Measurements from ENCODE around the gene DDX49.
A peak's percentile ranks its signal among the peaks of the same experiment; 100 is the strongest.
"Not testable (repeated sequence)": the region's sequence is repeated elsewhere in the genome, so short reads cannot be mapped to it uniquely, and the experiment has no call there.

DDX49 gene

DNA sequence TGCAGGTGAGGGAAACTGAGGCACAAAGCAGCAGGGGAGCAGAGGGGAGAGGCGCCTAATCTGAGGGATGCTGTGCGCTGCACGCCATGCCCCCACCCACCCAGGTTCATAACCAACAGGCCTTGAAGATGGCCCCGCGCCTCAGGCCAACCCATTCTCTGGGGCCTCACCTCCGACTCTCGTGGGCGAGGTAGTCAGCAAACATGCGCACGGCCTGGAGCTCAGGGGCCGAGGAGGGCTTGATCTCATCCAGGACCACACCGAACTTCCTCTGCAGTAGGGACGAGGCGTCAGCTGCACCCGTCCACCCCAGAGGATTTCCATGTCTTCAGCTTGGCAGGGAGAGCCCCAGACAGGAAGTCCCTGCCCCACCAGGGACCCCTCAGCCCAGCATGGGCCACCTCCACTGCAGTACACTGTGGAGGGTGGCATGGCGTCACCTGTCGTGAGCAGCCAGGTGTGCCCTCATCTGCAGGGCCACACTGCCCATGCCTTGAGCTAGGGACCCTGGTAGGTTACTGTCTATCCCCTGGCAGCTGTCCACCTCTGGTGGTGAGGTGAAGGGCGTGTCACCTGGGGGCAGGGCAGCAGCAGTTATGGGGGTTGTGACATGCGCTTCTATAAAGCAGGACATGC is 8.6 kb upstream of the DDX49 start:
- no peak for DNase-seq

DNA sequence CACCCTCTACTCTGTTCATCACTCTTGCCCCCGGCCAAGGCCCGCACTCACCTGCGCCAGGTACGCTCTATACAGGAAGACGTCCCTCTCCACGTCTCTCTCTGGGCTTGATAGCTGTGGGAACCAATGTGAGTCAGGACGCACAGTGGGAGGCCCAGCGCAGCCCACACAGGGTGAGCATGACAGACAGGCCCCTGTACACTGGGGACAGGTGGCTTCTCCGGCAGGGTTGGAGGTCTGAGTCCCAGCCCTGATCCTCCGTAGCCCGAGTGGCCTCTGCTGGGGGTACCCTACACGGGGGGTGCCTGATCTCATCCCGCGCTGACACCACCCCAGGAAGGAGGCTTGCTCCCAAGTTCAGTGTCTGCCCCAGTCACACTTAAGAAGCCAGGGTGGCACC is 6.6 kb upstream of the DDX49 start:
- DNase-seq, result no peak

DNA sequence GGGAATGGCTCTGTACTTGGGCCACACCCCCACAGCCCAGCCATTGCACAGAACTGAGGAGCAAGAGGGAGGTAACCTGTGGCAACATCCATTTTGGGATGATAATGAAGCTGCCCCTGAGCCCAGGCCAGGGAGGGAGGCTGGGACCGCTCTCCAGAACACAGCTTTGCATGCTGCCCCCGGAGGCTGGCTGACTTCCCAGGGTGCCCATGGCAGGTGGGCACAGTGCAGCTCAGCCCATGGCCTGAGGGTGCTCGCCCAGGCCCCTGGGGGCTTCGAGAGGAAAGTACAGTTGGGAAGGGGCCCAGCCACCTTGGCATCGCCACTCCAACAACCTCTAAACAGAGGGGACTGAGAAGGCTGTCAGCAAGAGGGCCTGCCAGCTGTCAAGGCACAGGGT is 6.0 kb upstream of the DDX49 start:
- DNase-seq, result no peak

DNA sequence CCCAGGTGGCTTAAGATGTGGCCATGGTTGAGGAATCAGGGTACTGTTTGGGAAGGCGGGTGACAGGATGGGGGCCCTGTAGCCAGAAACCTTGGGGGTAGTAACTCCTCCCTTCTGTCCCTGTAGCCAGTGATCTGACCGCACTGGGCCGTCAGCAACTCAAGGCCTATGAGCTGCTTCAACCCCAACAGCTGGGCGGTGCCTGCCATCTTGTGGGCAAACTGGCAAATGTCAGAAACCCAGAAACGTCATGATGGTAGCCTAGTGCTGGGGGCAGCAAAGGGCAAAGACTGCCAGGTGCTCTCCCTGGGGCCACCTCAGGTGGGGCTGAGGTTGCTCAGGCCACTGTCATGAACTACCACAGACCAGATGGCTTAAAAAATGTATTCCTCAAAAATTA is 3.9 kb upstream of the DDX49 start:
- peak in 2 of 6 experiments; percentile 3 to 11 for DNase-seq

DNA sequence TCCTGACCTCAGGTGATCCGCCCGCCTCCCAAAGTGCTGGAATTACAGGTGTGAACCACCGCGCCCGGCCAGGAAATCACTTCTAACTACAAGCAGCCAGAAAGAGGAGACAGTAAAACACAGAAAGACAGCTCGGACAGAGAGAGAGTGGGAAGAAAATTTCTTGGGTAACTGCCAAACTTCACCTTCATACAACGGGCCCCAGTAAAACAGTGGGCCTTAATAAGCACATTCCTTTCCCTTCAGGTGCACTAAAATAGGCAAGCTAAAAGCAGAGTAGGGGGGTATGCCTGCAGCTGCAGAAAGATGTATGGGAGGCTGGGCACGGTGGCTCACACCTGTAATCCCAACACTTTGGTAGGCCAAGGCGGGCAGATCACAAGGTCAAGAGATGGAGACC is 1.9 kb upstream of the DDX49 start:
- not testable (repeated sequence) for DNase-seq

DNA sequence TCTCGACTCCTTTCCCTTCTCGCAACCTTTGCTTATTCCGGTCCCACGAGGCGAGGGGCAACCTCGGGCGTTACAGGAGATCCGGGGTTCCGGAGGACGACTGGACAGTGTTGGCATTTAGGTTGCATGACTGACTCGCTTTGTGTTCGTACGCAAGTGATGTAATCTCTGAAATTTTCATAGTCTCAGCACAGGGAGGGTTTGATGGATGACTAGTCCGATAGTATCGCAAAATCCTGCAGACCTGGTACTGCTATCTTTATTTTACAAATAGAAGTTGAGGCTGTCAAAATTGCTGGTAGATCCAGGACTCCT is 342 bp downstream of the DDX49 start:
- DNase-seq, result no peak

DNA sequence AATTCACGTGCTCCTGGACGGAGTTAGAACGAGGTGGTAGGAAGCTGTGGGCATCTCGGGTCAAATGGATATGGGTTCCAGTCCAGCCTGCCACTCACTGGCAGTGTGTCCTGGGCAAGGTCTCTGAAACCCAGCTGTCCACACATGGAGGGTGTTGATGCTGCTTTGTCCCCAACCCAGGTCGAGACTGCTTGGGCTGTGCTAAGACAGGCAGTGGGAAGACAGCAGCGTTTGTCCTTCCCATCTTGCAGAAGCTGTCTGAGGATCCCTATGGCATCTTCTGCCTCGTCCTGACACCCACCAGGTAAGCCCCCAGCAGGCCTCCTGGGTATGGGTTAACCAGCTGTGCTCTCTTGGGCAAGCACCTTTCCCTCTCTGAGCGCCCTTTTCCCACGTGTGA is 885 bp downstream of the DDX49 start:
- DNase-seq, result no peak

DNA sequence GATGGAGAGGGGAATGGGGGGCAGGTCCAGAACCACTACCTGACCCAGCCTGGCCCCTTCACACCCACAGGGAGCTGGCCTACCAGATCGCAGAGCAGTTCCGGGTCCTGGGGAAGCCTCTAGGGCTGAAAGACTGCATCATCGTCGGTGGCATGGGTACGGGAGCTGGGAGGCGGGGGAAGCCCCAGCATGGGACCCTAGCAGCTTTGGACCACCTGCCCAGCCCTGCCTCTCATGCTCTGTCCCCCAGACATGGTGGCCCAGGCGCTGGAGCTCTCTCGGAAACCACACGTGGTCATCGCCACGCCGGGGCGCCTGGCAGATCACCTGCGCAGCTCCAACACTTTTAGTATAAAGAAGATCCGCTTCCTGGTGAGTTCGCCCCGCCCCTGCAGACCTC is 2.1 kb downstream of the DDX49 start:
- no peak for DNase-seq

DNA sequence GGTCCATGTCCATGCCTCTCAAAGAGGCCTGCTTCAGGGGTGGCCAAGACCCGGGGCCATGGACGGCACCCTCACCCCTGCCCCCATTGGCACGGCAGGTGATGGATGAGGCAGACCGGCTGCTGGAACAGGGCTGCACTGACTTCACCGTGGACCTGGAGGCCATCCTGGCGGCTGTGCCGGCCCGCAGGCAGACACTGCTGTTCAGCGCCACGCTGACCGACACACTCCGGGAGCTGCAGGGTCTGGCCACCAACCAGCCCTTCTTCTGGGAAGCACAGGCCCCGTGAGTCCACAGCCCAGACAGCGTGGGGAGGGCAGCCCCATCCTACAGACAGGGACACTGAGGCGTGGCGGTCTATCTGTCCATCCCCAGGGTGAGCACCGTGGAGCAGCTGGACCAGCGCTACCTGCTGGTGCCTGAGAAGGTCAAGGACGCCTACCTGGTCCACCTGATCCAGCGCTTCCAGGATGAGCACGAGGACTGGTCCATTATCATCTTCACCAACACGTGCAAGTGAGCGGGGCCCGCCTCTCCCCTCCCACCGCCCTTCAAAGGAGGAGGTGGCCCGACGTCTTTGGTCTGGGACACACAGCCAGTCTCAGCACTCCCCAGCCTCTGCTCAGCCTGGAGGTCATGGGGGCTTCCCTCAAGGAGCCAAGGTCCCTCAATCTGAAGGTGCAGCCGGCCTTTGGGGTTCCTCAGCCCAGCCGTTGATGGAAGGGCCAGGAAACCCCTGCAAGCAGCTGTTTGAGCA is 2.9 kb downstream of the DDX49 start:
- DNase-seq, result no peak

DNA sequence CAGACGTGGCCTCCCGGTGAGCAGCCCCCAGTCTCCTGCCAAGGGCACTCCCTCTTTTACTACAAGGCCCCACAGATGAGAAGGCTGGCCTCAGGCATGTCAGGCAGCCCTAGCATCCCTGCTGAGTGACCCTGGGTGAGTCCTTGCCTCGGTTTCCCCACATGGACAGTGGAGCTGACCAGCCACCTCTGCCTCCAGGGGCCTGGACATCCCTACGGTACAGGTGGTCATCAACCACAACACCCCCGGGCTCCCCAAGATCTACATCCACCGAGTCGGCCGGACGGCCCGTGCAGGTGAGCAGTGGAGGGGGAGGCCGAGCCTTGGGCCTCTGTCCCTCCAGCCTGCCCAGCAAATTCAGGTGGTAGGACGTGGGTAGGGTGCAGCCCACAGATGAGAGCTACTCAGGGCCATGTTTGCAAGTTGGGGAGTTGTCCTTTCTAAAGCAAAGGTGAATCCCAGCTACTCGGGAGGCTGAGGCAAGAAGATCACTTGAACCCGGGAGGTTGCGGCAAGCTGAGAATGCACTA is 5.2 kb downstream of the DDX49 start:
- no peak for DNase-seq

DNA sequence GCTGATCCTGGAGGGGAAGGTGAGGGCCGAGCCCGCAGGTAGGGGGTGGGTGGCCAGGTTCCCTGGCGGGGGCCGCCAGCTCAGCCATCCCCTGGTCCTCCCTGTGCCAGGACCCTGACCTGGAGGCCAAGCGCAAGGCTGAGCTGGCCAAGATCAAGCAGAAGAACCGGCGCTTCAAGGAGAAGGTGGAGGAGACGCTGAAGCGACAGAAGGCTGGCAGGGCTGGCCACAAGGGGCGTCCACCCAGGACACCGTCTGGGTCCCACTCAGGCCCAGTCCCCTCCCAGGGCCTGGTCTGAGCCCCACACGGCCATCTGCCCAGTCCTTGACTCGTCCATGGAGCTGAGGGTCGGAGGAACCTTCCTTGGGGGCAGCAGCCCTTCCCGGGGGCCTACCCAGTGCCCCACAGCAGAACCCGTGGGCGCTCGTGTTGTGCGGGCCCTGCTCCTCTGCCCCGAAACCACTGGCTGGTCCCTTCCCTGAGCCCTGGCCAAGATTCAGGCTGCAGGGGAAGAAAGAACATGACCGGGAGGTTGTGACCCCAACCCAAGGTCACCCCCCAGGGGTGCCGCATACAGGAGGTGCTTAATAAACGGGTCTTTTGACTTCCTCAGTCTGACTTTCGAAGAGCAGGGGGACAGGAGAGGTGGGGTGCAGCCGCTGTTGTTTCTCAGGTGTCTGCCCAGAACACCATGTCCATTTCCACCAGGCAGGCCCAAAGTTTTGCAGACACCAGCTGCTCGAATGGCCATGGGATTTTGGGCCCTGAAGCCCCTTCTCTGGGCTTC is 8.7 kb downstream of the DDX49 start:
- no peak for DNase-seq

DNA sequence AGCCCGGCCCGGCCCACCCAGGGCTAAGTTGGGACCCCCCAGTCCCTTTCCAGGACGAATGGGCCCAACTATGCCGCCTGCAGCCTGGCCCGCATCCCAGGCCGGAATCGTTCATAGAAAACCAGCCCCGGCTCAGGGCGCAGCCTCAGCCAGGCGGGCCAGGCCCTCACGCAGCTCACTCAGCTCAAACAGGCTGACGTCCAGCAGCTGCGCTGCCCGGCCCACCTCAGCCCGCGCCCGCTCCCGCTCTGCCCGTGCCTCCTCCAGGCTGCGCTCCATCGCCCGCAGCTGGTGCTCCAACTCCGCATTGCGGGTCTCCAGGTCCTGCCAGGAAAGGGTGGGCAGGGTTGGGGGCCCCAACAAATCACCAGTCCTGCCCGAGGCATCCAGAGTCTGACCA is 9.8 kb downstream of the DDX49 start:
- DNase-seq, result no peak

DNA sequence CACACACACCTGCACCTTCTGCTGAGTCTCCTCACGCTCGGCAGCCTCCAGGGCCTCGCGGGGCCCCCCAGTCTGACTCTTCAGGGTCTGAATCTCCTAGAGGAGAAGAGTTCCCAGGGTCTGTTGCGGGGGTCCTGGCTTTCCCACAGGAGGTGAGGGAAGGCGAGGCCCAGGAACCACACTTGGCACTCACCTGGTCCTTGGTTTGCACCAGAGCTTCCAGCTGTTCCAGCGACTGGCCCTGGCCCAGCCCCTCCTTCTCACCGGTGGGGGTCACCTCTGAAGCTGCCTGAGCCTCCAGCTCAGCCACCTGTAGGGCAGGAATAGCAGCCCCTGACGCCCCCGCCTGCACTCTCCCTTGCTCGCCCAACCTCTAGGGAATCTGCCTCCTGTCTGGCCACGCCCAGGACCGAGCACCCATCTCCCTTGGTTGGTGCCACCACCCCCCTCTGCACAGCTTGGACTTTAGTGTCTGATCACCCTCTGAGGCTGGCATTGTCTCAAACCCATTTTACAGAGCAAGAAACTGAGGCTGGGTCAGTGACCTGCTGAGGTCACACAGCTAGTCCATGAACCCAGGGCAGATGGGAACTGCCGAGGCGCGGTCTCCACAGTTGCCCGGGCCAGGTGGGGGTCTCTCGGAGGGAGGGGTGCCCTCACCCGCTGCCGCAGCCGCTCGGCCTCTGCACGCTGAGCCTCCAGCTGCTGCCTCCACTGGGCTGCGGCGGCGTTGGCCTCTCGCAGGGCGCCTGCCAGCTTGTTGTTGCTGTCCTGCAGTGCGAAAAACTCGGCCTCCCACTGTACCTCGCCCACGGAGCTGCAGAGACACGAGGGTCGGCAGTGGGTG is 12.0 kb downstream of the DDX49 start:
- no peak for DNase-seq

DNA sequence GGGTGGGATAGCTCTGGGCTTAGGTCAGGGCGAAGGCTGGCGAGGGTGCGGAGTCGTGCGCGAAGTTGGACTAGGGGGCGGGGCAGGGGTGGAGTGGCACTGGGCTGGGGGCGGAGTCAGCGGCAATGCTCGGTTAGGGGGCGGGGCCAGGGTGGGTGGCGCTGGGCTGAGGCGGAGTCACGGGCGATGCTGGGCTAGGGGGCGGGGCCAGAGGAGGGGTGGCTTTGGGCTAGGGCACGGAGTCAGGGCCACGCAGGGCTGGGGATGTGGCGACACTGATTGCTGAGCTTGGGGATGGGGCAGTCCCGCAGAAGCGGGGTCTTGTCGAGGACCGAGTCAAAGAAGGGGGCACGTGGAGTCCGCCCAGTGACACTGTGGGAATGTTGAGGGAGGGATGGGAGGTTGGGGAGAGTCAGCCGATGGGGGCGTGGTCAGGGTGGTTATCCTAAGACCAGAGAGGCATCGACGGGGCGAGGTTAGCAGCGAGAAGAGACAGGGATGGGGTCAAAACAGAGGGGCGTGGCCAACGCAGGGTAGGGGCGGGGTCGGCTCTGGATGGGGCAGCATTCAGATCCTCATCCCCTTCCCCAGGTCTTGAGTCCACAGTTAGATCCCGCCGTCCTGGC is 12.8 kb downstream of the DDX49 start:
- DNase-seq, result peak; percentile 59 to 89 (median 83)

DNA sequence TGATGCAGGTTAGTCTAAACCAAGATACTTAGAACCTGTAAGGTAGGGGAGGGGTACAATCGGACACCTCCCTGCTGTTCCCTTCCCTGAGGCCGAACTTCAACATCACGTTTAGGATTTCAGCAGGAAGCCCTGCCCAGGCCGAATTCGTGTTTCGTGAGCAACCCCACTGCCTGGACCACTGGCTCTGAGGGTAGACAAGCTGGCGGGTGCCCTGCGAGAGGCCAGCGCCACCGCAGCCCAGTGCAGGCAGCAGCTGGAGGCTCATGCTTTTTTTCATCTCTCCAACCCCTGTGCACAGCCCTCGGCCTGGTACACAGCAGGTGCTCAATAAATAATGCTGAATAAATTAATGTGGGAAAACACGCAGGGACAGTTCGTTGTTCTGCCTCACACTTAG is 13.8 kb downstream of the DDX49 start:
- no peak for DNase-seq

DNA sequence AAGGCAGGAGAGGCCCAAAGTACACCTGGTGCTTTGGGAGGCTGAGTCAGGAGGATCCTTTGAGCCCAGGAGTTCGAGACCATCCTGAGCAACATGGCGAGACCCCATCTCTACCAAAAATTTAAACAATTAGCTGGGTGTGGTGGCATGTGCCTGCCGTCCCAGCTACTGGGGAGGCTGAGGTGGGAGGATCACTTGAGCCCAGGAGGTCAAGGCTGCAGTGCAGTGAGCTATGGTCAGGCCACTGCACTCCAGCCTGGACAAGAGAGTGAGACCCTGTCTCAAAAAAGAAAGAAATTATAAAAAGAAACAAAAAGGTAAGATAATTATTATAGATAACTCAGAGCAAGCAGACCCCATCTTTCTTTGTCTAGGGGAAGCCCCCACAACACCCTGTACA is 19.6 kb downstream of the DDX49 start:
- no peak for DNase-seq

DNA sequence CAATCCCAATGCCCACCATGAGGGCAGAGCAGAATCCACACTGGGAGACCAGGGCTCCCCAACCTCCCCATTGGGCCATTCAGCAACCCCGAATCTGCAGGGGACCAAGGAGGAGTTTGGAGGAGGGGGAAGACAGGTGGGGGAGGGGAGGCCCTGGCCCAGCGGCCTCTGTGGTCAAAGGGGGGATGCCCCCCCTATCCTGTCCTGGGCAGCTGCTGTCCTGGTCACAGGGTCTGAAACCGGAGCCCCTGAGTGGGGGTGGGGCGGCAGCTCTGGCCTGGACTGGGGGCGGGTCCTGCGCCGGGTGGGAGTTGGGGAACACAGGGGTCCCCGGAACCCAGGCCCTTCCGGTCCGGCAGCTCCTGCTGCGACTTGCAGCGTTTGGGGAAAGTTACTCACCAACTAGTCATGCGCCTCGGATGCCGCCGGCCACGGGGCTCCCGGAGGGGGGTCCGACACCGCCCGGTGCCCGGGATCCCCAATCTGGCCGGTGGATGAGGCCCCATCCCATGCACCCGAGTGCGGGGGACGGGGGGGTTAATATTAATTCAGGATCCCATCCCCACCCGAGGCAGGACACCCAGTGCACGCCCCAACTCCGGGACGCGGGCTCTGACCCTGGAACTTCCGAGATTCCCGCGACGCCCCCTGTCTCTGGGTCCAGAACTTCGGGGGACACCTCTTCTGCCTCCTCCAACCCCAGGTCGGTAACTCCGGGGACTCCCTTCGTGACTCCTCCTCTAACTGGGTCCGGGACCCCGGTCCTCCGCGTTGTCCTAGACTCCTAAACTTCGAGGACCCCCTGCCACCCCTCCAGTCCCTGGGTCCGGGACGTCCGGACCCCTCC is 20.6 kb downstream of the DDX49 start:
- peak in 1 of 6 experiments; percentile 24 for DNase-seq

DNA sequence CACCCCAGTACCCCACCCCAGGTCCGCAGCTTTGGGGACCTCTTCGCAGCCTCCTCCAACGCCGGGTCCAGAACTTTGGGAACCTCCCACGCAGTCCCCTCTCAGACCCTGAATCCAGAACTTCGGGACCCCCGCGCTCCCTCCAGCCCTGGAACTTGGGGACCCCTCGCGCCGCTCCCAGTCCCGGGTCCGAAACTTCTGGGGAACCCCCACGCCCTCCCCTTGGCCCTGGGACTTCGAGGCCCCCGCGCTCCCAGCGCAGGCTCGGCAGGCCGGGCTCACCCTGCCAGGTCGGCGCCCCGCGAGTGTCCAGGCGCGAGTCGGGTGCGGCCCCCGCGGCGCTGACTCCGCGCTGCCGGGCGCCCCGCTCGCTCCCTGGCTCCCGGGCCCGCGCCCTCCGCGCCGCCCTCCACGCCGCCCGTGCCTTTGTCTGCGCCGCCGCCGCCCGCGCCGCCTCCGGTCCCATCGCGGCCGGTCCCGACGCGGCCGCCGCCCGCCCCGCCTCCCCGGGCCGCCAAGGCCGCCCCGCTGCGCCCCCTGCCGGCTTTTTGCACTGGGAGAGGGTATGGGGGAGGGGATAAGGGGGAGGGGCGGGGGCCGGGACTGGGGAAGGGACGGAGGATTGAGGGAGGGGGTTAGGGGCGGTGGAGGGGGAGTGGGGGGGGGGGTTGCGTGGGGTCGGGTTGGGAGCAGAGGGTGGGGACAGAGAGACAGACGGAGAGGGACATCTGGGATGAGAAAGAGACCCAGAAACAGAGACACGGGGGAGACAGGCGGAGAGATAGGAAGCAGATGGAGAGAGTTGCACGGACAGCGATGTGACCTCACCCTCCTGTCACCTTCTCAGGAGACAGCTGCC is 21.5 kb downstream of the DDX49 start, which contains the start of gene HOMER3:
HOMER3 (minus strand) TSS at position 449 of the 859 bp plus-strand sequence. CDS start 2,235 bp downstream, outside the sequence.
- DNase-seq, result peak; percentile 16 to 75 (median 65)

DNA sequence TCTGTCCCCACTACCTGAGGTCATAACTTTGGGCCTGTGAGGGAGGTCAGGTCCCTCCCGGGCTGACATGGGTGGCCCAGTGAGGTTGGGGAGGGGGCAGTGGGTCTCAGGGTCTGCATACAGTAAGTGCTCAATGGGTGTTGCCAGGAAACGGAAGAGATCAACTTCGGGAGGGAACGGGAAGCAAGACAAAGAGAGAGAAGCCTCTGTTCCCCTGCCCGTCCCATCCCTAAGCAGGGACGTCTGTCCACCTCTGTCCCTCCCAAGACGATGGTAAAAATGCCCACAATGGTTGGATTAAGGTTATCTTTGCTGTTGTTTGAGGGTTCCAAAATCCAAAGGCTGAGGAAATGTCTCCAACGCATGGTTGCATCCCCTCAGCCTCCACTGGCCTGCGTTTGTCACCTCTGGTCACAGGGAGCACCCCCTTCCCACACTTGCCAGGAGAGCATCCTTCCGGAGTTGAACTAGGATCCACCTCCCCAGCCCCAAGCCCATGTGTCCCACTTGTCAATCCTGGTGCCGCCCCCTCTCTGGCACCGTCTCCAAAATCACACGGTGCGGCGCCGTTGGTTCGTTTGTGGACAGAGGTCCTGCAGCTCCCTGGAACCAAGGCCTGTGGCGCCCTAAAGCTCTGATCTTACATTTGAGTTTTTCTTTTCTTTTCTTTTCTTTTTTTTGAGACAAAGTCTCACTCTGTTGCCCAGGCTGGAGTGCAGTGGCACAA is 22.3 kb downstream of the DDX49 start:
- no peak for DNase-seq

DNA sequence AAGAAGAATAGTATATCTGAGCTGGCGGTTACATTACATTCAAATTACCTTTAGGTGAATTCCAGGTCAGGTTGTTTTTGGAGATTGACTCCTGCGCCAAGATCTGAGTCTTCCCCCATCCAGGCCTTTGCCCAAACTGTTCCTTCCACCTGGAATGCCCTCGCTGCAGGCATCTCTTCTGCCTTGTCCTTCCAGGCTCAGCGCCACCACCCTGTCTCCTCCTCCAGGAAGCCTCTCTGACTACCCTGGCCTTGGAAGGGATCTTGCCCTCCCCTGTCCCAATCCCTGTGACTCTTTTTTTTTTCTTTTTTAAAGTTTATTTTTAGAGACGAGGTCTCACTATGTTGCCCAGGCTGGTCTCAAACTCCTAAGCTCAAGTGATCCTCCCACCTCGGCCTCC is 23.2 kb downstream of the DDX49 start:
- DNase-seq, result no peak

All from stimulated activated naive CD4-positive, alpha-beta T cell (primary cell).